A673 (cell line): ENCODE measurements around the gene DNAH3.

Experiments used
- EZH2 ChIP-seq: fragments of 200-600 bp; sonication (generic); IDR thresholded peaks from 2 replicates; pipeline ENCODE4 v1.6.1; 2017; ENCODE audit warnings: borderline replicate concordance, low read depth, mild to moderate bottlenecking, mixed read lengths, antibody characterized with exemption, low read length; ENCODE audit not compliant: poor library complexity, severe bottlenecking
- TF ChIP-seq, protein P1 (sequence below): fragments of 300-800, 200-600 bp; sonication (generic); conservative IDR thresholded peaks from 2 replicates; pipeline ENCODE4 v1.5.1; 2017; ENCODE audit warnings: low read depth, mild to moderate bottlenecking, antibody characterized with exemption, low read length, moderate library complexity, mixed read lengths

DNA sequence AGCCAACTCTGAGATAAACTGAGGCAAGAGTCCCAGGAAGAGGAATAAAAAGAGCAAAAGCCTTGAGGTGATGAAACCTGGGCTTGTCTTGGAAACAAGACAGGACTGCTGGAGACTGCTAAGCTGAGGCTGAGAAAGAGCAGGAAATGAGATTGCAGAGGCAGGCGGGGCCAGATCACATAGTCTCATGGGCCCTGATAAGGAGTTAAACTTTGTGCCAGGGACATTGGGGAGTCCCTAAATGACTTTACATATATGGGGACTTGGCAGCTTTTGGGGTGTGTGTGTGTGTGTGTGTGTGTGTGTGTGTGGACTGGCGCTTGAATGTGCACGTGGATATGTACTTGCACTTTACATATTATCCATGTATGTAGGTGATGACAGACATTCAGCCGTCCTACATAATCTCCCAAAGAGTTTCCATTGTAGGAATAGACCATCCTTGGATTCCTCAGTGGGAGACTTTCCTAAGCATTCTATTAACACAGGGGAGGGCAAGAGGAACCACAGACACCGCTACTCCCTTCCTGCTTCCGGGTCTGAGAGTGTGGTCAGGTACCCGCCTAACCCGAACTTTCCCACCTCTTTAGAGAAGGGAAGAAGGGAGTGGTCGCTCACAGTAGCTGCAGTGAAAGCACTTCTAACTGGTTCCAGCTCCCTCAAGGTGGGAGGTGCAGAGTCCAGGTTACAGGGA is 127.0 kb downstream of the DNAH3 start:
- TF ChIP-seq, protein P1, sequence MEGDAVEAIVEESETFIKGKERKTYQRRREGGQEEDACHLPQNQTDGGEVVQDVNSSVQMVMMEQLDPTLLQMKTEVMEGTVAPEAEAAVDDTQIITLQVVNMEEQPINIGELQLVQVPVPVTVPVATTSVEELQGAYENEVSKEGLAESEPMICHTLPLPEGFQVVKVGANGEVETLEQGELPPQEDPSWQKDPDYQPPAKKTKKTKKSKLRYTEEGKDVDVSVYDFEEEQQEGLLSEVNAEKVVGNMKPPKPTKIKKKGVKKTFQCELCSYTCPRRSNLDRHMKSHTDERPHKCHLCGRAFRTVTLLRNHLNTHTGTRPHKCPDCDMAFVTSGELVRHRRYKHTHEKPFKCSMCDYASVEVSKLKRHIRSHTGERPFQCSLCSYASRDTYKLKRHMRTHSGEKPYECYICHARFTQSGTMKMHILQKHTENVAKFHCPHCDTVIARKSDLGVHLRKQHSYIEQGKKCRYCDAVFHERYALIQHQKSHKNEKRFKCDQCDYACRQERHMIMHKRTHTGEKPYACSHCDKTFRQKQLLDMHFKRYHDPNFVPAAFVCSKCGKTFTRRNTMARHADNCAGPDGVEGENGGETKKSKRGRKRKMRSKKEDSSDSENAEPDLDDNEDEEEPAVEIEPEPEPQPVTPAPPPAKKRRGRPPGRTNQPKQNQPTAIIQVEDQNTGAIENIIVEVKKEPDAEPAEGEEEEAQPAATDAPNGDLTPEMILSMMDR: no peak
- no peak for TF ChIP-seq EZH2
